ENCODE measurements around the gene EDIL3.

EDIL3 gene

GRCh38 chr5:83988293-83988685 is 396.4 kb downstream of the EDIL3 start:
- no peak for TF ChIP-seq CTCF (IDR thresholded peaks at IDR 0.05; ENCODE audit: borderline replicate concordance, control extremely low read depth, extremely low read depth, insufficient read depth, missing control alignments)
- no peak for DNase-seq (ENCODE audit: low spot score)
- in situ Hi-C loops (cut with MboI; ENCODE audit: low sequenced_read_pairs, unreplicated experiment): no loop called here

GRCh38 chr5:83987513-83988292 is 397.0 kb downstream of the EDIL3 start:
- DNase-seq (ENCODE audit: low spot score): no peak
- no peak for TF ChIP-seq CTCF (IDR thresholded peaks at IDR 0.05; ENCODE audit: borderline replicate concordance, control extremely low read depth, extremely low read depth, insufficient read depth, missing control alignments)
- in situ Hi-C loops (cut with MboI; ENCODE audit: low sequenced_read_pairs, unreplicated experiment): no loop called here

GRCh38 chr5:83983852-83984251 is 400.8 kb downstream of the EDIL3 start:
- no peak for DNase-seq (ENCODE audit: low spot score)
- no peak for TF ChIP-seq CTCF (IDR thresholded peaks at IDR 0.05; ENCODE audit: borderline replicate concordance, control extremely low read depth, extremely low read depth, insufficient read depth, missing control alignments)
- in situ Hi-C loops (cut with MboI; ENCODE audit: low sequenced_read_pairs, unreplicated experiment): no loop called here

- in situ Hi-C loops (cut with MboI; ENCODE audit: low sequenced_read_pairs, unreplicated experiment): no loop called here
- no peak for DNase-seq (ENCODE audit: low spot score)
- TF ChIP-seq CTCF (IDR thresholded peaks at IDR 0.05; ENCODE audit: borderline replicate concordance, control extremely low read depth, extremely low read depth, insufficient read depth, missing control alignments): no peak
Measured at GRCh38 chr5:83973925-83974815, 410.5 kb downstream of the EDIL3 start.

GRCh38 chr5:83972909-83973308 is 411.8 kb downstream of the EDIL3 start:
- no peak for DNase-seq (ENCODE audit: low spot score)
- TF ChIP-seq CTCF (IDR thresholded peaks at IDR 0.05; ENCODE audit: borderline replicate concordance, control extremely low read depth, extremely low read depth, insufficient read depth, missing control alignments): no peak
- in situ Hi-C loops (cut with MboI; ENCODE audit: low sequenced_read_pairs, unreplicated experiment): no loop called here

- DNase-seq (ENCODE audit: low spot score): no peak
- in situ Hi-C loops (cut with MboI; ENCODE audit: low sequenced_read_pairs, unreplicated experiment): no loop called here
- no peak for TF ChIP-seq CTCF (IDR thresholded peaks at IDR 0.05; ENCODE audit: borderline replicate concordance, control extremely low read depth, extremely low read depth, insufficient read depth, missing control alignments)
Measured at GRCh38 chr5:83972236-83972635, 412.4 kb downstream of the EDIL3 start.

Measured in GM13976 (cell line).